GM21737 (cell line): ENCODE data around the gene BCL11B.

Experiments used
- ATAC-seq: cut with Tn5 transposase; IDR thresholded peaks from one replicate; pipeline ENCODE4 v1.9.1; 2021; ENCODE audit warnings: mild to moderate bottlenecking, moderate library complexity; ENCODE audit not compliant: unreplicated experiment

Gene BCL11B

DNA sequence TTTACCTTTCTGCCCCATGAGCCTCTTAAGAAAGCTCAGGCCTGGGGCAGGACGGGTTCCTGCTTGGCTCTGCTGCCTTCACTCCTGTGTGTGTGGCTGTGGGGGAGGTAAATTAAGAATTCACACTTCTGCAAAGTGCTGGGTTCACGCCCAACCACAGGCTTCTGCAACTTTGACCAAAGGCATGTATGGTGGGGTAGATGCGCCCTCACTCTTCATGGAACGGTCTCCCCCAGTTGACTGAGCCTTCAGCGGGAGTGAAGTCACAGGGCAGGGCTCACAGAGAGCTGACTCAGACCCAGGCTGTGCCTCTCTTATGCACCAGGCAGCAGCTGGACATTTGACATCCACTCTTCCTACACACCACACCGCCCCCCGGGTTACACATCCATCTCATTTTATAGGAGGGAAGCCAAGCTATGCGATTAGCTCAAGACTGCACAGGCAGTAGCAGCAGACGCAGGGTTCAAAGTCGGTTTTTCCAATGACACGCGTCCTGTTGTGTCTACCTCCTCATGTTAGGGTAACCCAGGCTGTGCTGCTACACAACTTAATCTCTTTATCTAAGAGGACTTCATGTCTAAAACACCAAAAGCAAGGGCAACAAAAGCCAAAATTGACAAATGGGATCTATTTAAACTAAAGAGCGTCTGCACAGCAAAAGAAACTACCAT is 15.4 kb upstream of the BCL11B start:
- ATAC-seq, result peak; percentile 63

DNA sequence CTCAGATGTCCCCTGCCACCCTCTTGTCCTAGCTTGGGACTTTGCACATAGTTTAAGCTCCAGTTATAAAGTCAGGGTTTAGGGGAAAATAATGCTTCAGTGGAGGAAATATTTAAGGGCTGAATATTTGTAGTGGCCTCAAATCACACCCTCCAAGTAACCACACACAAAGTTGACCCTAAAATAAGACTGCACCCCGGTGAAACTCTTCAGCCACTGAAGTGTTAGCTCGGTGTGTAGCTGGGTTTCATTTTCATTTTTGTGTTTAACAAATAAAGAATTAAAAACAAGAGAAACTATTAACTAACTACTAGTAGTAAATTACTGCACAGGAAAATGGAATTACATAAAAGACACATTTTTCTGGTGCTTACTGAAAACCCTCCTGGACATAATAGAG is 14.8 kb upstream of the BCL11B start:
- ATAC-seq, result peak; percentile 52

DNA sequence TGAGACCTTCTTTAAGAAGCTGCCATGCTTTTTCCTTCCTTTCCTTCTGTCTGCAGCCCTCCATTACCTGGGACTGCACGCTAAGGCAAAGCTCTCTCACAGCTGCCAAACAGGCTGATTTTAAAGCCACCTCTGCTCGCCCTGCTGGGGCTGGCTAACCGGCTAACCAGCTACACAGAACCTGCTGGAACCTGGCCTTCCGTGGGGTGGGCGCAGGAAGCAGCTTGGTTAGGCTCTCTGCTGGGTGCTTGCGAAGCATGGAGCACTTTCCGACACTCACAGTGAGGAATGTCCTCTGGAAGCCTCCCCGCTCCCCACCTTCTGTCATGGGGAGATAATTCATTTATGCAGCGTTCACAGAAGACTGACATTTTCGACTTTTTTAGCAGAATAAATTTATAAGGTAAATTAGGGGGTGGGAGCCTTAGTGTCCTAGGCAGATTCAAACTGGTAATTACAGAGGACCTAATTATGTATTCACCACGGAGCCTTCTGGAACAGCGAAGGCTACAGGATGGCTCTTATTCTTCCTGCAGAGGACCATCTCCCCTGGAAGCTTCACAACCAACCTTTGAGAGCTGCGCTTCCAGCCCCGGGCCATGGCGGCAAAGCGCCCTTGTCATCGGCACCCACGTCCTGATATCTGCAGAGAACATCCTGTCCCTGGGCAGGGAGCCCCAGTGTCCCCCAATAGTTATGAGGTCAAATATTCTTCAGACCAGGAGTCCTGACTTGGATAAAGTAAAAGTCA is 12.4 kb upstream of the BCL11B start:
- no peak for ATAC-seq

DNA sequence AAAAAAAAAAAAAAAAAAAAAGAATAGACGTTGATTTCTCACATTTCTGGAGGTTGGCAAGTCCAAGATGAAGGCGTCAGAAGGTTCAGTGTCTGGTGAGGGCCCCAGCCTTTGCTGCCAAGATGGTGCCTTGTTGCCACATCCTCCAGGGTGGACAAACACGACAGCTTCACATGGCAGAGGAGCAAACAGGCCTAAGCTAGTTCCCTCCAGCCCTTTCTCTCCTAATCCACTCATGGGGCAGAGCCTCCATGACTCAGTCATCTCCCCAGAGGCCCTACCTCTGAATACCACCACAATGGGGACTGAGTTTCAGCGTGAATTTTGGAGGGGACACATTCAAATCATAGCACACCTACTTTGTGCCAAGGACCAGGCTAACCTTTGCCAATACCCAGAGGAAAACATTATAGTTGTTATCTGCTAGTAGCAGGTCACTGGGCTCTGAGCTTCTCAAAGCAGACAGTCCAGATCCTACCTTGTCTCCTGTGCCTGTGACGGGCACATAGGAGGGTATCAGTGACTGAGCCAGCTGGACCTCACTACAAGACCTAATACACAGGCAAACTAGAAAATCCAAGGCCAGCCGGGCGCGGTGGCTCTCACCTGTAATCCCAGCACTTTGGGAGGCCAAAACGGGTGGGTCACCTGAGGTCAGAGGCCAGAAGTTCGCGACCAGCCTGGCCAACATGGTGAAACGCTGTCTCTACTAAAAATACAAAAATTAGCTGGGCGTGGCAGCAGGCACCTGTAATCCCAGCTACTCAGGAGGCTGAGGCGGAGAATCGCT is 10.5 kb upstream of the BCL11B start:
- no peak for ATAC-seq

GRCh38 chr14:99281396-99281795 is 9.4 kb upstream of the BCL11B start:
- no peak for ATAC-seq

- ATAC-seq, result no peak
Observed at GRCh38 chr14:99280852-99281251, 8.9 kb upstream of the BCL11B start.

GRCh38 chr14:99280066-99280731 is 8.2 kb upstream of the BCL11B start:
- no peak for ATAC-seq

DNA sequence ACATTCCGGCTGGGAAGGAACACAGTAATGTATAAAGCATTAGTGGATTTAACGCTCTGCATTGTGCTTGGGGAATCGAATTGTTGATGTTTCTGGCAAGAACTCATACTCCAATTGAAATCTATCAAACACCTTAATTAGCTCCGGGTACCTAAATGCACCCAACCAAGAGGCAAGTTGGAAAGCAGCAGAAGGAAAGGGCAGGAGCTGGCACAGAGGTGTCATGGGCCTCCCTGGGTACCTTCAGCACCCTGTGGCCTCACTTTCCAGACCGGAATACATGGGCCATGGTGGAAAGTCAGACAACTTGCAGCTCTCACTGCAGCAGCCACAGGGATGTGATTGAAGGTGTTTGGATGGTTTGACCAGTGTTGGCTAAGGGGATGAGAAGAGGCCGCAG is 6.8 kb upstream of the BCL11B start:
- no peak for ATAC-seq

- ATAC-seq, result no peak
Observed at GRCh38 chr14:99277530-99277929, 5.5 kb upstream of the BCL11B start.

DNA sequence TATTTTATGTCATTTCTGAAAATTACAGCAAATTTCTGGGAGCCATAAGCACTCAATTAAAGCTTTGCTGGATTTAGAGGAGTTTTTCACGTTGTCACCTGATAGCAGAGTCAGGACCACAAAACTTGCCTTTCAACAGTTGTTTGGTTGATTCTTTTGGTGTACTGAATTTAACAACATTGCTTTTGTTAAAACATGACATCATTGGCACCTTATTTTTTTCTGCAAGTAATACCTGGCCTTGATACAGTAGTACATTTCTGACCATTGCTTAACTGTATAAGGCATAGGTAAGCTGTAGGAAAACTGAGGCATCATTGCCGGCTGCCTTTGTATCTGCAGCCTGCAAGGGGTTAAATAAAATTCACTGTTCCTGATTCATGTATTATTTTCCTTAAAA is 4.5 kb upstream of the BCL11B start:
- ATAC-seq, result no peak

- ATAC-seq, result no peak
Observed at GRCh38 chr14:99275222-99275584, 3.2 kb upstream of the BCL11B start.

GRCh38 chr14:99274346-99275221 is 2.6 kb upstream of the BCL11B start:
- ATAC-seq, result no peak

DNA sequence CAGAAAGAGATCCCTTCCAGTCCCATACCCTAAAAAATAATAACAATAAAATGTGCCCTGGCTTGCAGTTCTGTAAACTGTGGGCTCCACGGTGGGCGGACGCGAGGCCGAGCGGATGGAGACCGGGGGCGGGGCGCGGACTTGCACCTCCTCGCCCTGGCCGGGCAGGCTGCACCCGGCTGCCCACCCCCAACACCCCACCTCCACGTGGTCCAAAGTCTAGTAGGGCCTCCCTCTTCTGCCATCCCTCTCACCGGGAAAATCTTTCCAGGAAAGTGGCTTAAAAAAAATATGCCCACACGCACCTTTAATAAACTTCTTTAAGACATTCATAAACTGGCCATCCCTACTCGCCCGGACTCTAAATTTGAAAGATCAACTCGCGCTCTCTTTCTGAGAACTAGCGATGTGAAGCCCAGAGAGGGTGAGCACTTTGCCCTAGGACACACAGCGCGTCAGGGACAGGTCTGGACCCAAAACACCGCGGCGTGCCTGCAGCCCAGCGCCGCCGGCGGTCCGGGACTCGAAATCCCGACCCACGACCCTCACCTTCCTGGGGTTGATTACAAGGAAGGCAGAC is 1.9 kb upstream of the BCL11B start:
- no peak for ATAC-seq

DNA sequence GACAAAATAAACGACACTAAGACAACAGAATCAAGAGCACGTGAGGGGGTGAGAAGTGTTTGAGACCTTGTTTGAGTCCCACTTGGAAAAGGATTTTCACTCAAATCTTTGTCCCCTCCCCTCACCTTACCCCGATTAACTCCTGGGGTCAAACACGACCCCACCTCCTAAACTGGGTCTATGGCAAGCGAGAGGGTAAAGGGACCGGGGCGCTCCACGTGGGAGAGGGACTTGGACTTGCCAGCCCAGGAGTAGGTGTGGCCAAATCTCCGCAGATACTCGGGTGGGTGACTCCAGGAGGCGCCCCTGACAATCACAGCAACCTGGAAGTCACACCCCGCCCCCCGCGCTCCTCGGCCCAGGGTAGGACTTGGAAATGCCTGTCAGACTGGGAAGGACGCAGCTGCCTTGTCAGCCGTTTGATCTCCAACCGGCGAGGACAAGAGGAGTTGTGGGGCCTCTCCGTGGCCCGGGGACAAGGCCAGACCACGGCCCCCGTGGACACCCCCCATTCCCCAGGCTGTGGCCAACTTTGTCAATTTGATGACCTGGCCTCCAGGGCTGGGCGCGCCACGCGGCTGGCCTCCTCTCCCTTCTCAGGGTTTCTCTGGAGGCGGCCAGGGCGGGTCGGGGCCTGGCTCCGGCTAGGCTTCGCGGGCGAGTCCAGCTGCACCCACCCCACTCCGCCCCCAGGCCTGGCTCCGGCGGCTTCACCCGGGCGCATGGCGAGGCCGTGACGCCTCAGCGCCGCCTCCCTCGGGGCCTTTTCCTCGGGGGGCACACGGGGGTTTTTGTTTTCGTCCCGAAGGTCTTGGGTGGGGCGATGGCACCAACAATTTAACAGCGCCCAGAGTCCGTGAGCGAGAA is 1.1 kb upstream of the BCL11B start:
- no peak for ATAC-seq

- no peak for ATAC-seq
Observed at GRCh38 chr14:99272632-99272898, 568 bp upstream of the BCL11B start.

DNA sequence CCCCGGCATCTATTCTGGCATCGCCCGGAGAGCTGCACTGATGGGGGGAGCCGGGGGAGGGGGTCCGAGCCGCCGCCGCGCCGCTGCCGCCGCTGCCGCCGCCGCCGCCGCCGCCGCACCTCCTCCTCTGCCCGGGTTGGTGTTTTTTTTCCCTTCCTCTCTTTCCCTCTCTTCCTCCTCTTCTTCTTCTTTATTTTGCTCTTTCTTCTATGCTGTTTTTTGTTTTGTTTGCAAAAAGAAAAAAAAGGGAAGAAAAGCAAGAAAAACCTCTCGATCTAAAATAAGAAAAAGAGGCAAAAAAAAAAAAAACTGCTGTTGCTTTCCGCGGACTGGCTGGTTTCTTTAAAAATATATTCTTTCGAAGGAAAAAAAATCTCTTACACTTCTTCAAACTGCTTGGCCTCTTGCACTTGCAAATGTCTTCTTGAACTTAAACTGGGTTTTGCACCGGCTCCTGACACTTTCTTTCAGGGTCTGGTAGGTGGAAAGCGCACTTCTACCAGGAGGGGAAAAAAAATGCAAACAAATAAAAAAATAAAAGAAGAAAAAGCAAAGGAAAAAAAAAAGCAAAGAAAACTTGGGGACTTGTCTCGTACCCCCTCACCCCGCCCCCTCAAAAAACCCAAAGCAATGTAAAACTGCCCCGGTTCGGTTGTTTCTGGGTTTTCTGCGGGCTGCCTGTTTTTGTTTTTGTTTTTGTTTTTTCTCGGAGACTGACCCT is 616 bp downstream of the BCL11B start:
- no peak for ATAC-seq

DNA sequence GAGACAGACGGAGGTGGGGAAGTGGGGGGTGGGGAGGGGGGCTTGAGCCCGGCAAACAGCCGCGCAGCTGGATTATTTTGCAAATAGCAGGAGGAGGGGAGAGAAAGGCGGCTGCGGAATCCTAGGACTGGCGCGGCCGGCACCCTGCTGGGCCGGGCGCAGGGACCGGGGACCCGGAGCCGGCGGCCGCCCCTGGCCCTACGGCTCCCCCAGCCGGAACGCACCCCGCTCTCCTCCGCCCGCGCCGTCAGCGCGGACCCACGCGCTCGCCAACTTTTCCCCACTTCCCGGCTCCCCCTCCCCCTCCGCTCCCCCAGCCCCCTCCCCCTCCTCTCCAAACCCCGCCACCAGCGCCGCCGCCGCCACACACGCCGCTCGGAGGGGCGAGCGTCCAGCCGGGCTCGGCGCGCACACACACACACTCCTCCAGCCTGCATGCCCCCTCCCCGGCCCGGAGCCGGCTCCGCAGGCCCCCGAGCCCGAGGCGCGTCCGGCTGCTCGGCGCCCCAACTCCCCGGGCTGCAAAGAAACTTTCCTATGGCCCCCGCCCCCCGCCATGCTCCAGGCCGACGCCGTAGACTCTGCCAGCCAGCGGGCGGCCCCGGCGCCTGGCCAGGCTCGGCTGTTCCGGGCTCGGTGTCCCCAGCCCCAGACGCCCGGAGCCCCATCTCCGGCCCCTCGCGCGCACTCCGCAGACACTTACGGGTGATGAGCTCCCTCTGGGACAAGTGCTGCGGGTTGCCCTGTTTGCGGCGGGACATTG is 1.4 kb downstream of the BCL11B start:
- no peak for ATAC-seq
